Stimulated activated CD8-positive, alpha-beta memory T cell treated with anti-CD3 and anti-CD28 coated beads, Interleukin-15, amount 100 ng/mL, for 48 hours (primary cell): ENCODE results near the gene RASSF3.
"Not testable (repeated sequence)": the region's sequence is repeated elsewhere in the genome, so short reads cannot be mapped to it uniquely, and the experiment has no call there.

Experiments used
- DNase-seq, 2 donors: peaks; one replicate each; pipeline ENCODE4 v3.0.0-alpha.2; 2020; ENCODE audit warnings: low read depth in 2 of 2

RASSF3 gene

DNA sequence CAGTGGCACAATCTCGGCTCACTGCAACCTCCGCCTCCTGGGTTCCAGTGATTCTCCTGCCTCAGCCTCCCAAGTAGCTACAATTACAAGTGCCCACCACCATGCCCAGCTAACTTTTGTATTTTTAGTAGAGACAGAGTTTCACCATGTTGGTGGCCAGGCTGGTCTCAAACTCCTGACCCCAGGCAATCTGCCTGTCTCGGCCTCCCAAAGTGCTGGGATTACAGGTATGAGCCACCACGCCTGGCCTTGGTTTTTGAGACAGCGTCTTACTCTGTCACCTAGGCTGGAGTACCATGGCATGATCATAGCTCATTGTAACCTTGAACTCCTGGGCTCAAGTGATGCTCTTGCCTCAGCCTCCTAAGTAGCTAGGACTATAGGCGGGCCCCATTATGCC is 79.9 kb downstream of the RASSF3 start:
- not testable (repeated sequence) for DNase-seq

- DNase-seq: no peak
These were observed 81.0 kb downstream of the RASSF3 start for GRCh38 chr12:64691227-64691794.

DNA sequence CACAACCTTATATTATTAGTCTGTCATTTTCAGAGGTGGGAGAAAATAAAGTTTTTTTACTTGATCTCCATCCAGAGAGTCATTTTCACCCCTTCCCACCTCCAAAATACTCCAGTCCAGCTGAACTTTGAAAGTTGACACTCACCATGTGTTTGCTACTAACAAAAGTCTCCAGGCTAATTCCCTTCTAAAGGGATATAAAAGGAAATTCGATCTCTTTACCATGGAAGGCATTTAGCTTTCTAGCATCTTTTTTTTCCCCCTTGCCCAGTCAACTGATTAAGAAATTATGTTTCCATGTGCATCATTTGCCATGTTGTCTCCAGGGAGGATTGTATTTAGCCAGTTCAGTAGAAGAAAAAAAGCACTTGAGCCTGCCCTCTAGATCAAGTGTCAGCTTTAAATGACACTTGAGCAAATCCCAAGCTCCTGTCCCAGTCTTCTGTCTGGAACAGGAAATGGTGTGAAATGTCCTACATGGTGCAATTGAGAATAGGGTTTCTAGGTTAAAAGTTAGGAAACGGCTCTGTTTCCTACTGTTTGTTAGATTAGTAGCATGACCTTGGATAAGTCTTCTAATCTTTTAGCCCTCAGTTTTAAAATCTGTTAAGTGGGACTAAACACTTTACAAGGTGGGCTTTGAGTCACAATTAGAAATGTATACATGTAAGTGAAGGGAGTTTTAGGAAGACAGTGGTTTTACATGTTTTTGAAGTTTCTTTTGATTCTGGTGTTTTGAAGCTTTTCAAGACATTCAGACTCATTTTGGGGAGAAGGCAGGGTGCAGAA is 81.7 kb downstream of the RASSF3 start:
- no peak for DNase-seq

DNA sequence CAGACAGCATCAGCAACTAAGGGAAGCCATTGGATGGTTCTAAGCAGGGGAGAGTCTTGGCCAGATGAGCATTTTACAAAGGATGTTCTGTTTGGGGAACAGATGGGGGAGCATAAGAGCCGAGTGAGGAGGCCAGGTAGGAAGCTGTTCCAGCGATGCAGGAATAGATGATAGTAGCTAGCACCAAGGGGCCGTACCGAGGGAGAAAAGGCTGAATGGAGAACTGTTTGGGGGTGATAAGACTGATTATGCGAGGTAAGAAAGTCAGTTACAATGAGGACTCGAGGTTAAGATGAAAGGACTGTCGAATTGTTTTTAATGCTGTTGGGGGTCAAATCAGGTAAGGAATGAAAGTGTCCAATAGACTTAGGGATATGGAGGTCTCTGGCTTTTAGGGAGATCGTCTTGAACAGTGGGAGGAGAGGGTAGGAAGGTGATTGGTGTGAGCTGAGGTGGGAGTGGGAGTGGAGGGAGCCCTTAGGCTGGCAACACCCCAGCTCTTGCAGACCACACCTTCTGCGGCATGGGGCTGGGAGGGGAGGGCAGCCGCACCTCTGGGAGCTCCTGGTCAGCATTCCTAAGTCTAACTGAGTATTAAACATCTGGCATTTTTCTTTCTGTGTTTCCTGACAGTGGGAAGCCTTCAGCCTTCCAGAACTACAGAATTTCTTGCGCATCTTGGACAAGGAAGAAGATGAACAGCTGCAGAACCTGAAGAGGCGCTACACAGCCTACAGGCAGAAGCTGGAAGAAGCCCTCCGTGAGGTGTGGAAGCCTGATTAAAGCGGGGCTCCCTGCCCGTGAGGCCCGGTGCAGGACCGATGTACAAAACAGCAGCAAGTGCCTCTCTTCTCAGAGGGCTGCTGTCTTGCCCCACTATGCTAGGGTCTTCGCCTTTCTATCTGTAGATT is 84.1 kb downstream of the RASSF3 start:
- DNase-seq: no peak

GRCh38 chr12:64695550-64695949 is 85.3 kb downstream of the RASSF3 start:
- DNase-seq: no peak

DNA sequence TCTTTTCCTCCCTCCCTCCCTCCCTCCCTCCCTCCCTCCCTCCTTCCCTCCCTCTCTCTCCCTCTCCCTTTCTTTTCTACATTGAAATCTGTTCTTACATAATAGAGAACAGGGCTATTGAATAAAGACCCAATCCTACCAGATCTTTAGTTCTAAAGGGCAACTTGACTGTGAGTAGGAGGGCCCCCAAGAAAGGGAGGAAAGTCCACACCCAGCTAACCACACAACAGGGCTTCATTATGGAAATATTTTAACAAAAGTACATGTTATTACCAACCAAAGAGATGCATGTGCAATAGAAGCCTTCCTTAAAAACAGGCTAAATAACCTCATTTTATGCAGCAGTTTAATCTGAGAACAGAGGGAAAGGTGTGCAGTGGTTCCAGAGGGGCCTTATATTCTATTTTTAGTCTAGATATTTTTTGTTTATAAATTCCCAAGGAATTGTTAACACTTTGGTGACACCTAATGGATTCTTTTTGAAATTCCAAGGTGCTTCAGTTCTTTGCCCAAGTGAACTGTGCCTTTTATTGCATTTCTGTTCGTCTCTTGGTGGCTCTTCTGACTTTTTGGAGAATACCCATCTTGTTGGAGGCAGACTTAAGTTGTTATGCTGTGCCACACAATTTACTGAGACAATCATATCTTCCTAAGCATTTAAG is 85.9 kb downstream of the RASSF3 start:
- DNase-seq: no peak

- DNase-seq: no peak
These were observed 89.3 kb downstream of the RASSF3 start for GRCh38 chr12:64699504-64700115.

DNA sequence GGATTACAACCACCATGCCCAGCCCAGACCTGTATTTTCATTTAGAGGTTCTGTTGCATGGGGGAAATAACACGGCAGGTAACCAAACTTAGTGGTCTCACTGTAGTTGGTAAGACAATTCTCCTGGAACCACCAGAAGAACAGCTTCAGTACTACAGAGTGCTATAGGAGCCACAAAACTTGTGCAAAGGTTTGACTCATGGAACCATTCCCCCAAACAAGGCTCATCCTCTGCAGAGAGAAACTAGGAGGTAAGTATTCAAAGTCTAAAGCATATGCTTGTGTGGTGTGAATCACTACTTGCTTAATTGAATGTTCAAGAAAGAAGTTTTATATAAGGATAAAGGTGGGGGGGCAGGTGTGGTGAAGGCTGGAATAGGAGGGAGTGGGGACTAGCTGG is 90.2 kb downstream of the RASSF3 start:
- no peak for DNase-seq

DNA sequence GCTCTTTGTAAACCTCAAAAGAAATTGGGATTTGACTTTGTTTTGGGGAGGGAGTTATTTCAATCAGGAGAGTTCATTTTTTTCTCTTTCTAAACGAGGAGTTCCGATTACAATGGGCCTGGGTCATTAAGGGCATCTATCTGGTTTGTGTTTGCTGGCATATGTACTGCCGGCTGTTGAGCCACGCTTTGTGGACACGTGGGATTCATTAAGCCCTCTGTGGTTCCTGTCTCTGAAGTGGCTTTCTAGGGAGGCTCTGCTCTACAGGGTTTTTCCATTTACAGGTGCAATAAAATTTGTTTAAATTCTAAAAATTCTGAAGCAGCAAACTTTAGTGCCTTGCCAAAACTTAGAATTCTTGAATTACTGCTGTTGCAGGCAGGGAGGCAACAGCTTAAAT is 91.0 kb downstream of the RASSF3 start:
- no peak for DNase-seq

GRCh38 chr12:64706306-64706705 is 96.0 kb downstream of the RASSF3 start:
- no peak for DNase-seq

- no peak for DNase-seq
These were observed 96.6 kb downstream of the RASSF3 start for GRCh38 chr12:64706857-64707256.

DNA sequence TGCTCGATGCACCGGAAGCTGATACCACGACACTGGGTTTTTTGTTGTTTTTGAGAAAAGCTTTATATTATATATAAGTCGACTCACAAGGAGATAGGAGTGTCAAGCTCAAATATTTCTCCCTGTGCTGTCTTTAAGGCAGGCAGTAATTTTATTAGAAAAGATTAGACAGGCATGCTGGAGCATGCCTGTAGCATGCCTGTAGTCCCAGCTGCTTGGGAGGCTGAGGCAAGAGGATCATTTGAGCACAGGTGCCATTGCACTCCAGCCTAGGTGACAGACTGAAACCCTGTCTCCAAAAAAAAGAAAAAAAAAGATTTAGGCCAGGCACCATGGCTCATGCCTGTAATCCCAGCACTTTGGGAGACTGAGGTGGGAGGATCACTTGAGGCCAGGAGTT is 97.1 kb downstream of the RASSF3 start:
- DNase-seq: no peak

DNA sequence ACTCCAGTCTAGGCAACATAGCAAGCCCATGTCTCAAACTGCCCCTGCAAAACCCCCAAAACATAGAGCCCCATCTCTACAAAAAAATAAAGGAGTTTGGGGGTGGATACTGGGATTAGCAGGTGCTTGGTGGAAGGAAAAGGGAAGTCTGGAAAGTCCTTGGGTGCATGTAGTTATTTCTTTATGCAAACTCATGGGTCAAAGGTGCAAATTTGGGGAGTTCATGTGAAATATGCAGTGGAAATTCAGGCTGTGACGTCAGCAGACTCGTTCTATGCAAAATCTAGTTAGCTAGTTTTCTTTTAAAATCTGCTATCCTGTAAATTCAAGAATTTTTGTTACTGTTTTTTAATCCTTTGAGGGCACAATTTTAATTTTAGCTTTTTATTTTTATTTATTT is 97.6 kb downstream of the RASSF3 start:
- DNase-seq: no peak

DNA sequence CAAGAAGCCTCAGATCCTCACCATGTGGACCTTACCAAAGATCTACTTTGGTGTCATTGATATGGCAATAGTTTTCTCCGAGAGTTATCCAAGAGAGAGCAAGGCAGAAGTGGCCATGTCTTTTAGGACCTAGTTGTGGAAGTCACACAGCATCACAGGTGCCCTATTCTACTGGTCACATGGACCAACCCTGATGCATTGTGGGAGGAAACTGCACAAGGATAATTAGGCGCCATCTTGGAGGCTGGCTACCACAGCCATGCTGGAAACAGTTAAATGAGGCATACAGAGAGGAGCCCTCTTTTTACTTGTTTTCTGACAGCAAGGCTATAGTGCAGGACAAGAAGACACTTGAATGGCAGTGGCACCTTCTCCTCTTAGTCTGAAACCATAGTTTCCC is 99.1 kb downstream of the RASSF3 start:
- DNase-seq: no peak

GRCh38 chr12:64713376-64713775 is 103.1 kb downstream of the RASSF3 start:
- no peak for DNase-seq

DNA sequence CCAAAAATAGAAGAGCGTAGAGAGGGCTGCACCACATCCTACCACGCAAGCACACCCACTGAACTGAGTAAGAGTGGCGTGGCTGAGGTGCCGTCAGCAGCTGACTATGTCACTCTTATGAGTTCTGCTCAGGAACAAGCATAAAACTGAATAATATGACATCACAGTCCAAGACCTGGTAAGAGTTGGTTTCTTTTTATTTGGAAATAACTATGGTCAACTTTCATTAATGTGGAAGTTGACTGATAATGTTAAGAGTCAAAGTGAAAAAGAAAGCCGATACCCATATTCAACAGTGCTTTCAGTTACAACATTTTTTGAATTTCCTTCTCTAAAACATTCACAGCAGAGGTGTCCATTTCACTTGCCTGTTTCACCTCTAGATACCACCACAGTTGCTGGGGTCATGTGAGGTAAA is 104.3 kb downstream of the RASSF3 start:
- no peak for DNase-seq

- no peak for DNase-seq
These were observed 106.1 kb downstream of the RASSF3 start for GRCh38 chr12:64716371-64716770.

DNA sequence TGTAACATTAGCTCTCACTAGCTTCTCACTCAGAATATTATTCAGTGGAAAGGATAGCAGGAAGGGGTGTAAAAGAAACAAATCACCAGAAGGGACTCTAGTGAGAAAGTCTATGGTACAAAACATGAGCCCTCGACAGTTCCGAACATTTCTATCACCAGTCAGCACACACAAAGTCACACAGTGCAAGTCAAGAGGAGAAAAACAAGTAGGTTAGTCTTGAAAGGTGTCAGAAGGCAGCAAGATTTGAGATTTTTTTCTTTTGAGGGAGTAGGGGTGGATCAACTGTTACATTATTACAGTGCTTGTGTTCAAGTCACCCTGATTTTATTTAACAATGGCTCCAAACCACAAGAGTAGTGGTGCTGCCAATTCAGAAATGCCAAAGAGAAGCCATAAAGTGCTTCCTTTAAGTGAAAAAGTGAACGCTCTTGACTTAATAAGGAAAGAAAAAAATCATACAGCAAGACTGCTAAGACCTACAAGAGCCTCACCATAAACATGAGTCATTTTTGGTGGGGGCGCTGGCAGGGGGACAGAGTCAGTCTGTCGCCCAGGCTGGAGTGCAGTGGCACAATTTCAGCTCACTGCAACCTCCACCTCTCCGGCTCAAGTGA is 106.7 kb downstream of the RASSF3 start:
- DNase-seq: no peak

- no peak for DNase-seq
These were observed 108.4 kb downstream of the RASSF3 start for GRCh38 chr12:64718649-64719048.

GRCh38 chr12:64720884-64721283 is 110.6 kb downstream of the RASSF3 start:
- no peak for DNase-seq

- DNase-seq: no peak
These were observed 112.5 kb downstream of the RASSF3 start for GRCh38 chr12:64722835-64723234.
